GM12872 (cell line): ENCODE results near the gene SNX30.

Experiments
- CTCF ChIP-seq: IDR thresholded peaks from 3 replicates; pipeline ENCODE4 v1.5.1; 2011; ENCODE audit warnings: low read depth, mild to moderate bottlenecking, low read length, moderate library complexity; ENCODE audit not compliant: insufficient read depth

Gene SNX30

DNA sequence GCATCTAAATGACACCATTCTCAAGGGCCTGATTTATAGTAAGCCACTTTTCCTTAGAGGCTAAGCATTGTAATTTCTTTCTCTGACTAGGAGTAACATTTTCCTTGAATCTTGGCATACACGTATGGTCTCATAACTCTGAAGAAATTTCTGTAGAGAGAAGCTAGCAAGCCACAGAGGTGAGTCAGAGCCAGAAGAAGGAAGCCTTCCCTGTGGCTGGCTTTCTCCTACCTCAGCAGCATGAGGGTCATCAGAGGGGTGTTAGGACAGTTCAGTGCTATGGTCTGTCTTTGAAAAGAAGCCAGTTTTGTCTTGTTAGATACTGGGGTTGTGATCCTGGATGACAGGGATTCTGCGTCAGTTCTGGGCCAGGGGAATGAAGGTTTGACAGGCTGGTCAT lies 3.2 kb downstream of the SNX30 start:
- no peak for TF ChIP-seq CTCF

- TF ChIP-seq CTCF = no peak
Measured at GRCh38 chr9:112754578-112754977, 4.0 kb downstream of the SNX30 start.

DNA sequence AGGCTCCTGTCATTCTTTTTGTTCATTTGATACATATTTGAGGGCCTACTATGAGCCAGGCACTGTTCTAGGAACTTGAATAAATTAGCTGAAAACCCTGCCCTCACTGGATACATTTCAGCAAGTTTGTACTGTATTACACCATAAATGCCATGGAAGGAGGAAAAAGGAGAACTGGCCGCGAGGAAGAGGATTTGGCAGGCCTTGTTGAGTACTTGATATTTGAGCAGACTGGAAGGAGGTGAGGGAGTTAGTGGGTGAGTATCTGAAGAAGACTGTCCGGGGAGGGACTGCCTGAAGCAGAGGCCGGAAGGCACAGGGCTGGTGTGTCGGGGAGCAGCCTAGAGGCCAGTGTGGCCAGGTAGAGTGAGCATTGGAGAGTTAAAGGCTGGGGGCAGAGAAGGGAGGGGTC lies 4.5 kb downstream of the SNX30 start:
- TF ChIP-seq CTCF = no peak

GRCh38 chr9:112755675-112756074 lies 5.1 kb downstream of the SNX30 start:
- TF ChIP-seq CTCF = no peak

- TF ChIP-seq CTCF = no peak
Measured at GRCh38 chr9:112757282-112757883, 6.8 kb downstream of the SNX30 start.

DNA sequence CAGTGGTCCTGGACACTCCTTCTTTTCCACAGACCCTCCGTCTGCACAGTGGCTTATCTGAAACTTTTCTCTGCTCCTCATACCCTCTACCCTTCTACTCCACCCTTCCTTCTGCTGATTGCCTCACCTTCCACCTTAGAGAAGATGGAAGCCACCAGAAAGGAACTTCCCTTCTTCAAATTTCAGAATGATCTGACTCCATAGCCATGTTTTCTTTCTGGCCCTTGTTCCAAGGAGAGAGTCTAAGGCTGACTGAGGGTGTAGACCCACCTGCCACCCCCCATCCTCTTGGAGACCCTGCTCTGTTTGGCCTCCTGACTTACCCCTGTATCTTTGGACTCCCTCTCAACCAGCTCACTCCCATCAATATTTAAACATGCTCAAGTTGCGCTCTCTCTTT lies 7.4 kb downstream of the SNX30 start:
- no peak for TF ChIP-seq CTCF

DNA sequence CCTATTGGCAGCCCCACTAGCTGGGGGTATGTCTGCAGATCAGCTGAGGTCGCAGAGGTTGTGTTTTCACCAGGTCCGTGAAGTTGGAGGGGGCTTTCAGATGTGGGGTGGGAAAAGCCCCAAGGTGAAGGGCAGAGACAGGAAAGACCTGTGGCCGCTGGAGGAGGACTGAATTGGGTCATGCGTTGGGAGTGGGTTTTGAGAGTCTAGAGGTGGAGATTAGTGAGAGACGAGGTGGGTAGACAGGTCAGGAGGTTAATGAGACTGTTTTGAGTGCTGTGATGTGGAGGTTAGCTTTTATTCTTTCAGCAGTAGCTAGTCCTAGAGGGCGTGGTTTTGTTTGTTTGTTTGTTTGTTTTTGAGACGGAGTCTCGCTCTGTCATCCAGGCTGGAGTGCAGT lies 10.3 kb downstream of the SNX30 start:
- no peak for TF ChIP-seq CTCF
